MM.1S (cell line): Measurements from ENCODE around the gene IFRD1.

Experiments used
- CTCF ChIP-seq: fragments of 300-600 bp; sonication (generic); IDR thresholded peaks from 2 replicates; pipeline ENCODE4 v1.5.1; 2016; ENCODE audit warnings: antibody characterized with exemption, low read length, mixed read lengths
- EZH2 ChIP-seq: fragments of 300-600 bp; sonication (generic); optimal IDR thresholded peaks from 2 replicates; pipeline ENCODE3; 2017; ENCODE audit warnings: low read depth, mild to moderate bottlenecking, antibody characterized with exemption, low read length, mixed read lengths

DNA sequence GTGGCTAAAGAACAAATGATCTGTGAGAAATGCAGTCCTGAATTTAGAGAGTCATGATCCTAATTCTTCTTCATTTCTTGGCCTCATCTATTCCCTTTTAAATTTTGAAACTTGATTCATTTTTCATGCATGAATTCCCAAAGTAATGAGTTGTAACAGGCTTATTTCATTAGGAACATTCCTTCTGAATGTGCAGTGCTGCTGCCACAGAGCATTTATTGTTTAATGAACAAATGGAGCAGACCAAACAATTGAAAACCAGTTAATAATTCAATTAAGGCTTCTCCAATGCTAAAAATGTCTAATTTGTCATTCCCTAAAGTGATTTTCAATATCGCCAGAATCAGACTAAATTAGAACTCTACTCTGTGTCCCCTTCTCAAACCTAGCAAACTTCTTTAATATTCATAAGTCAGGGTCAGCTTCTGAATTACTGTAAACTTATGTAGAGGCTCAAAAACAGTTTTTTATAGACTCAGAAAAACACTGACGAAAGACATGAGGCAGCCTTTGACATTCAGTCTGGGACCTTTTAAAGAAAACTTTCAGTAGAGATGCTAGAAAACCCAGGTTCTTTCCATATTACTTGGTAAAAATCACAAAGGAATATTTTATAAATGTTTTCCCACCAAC is 45.0 kb downstream of the IFRD1 start:
- TF ChIP-seq EZH2 (no peak), CTCF (no peak)
